HEK293 (cell line): ENCODE measurements around the gene PHYKPL.

Experiments
- CTCF ChIA-PET: fragments of 350-600 bp; formaldehyde crosslinking; extraction: SDS; loops from one replicate; lab custom pipeline; 2021; ENCODE audit warnings: antibody characterized with exemption; lab: Yijun Ruan, JAX
- POLR2A ChIA-PET: fragments of 300-600 bp; formaldehyde crosslinking; extraction: SDS; loops from one replicate; lab custom pipeline; 2020; ENCODE audit warnings: antibody characterized with exemption, inconsistent platforms; lab: Yijun Ruan, JAX
- H3K27ac ChIP-seq: fragments of 200-500 bp; sonication (Bioruptor generic); 2 replicates; pipeline ENCODE4 v1.5.1; 2014; ENCODE audit warnings: low read depth, low read length, control low read depth, inconsistent platforms; ENCODE audit errors: extremely low read depth
- H3K36me3 ChIP-seq, 2 experiments: fragments of 200-500 bp in 1 of 2; sonication (Bioruptor generic) in 1 of 2; 1 replicate in 1 of 2; 2 replicates in 1 of 2; pipeline ENCODE4 v1.5.1; 2014 to 2017; ENCODE audit warnings: inconsistent platforms in 2 of 2, low read length in 2 of 2; ENCODE audit not compliant: control insufficient read depth in 2 of 2, insufficient read depth in 1 of 2
- H3K4me1 ChIP-seq: fragments of 200-500 bp; sonication (Bioruptor generic); 2 replicates; pipeline ENCODE4 v1.5.1; 2014; ENCODE audit warnings: mild to moderate bottlenecking, low read length, inconsistent platforms; ENCODE audit not compliant: control insufficient read depth, insufficient read depth
- H3K4me3 ChIP-seq: 2 replicates; pipeline ENCODE4 v1.5.1; 2011; ENCODE audit warnings: low read depth, mild to moderate bottlenecking, control low read depth, low read length, moderate library complexity
- H3K9me3 ChIP-seq: fragments of 200-500 bp; sonication (Bioruptor generic); 2 replicates; pipeline ENCODE4 v1.5.1; 2014; ENCODE audit warnings: low read depth, low read length, inconsistent platforms; ENCODE audit not compliant: control insufficient read depth, insufficient read depth
- GLIS1 ChIP-seq: fragments of 450-650 bp; formaldehyde crosslinking; IDR thresholded peaks from 2 replicates; pipeline ENCODE4 v1.5.1; 2016; ENCODE audit warnings: missing biosample characterization, missing genetic modification characterization
- GLIS2 ChIP-seq: fragments of 450-650 bp; formaldehyde crosslinking; IDR thresholded peaks from 2 replicates; pipeline ENCODE4 v1.5.1; 2016; ENCODE audit warnings: missing biosample characterization, missing genetic modification characterization
- HOXA7 ChIP-seq: sonication (generic); formaldehyde crosslinking; IDR thresholded peaks from 2 replicates; pipeline ENCODE4 v1.8.1; 2022; ENCODE audit warnings: missing genetic modification reagents, borderline replicate concordance
- HOXC10 ChIP-seq: sonication (generic); formaldehyde crosslinking; IDR thresholded peaks from 2 replicates; pipeline ENCODE4 v1.8.1; 2023; ENCODE audit warnings: mild to moderate bottlenecking, missing genetic modification reagents
- OVOL3 ChIP-seq: fragments of 450-650 bp; formaldehyde crosslinking; IDR thresholded peaks from 2 replicates; pipeline ENCODE4 v1.5.1; 2016; ENCODE audit warnings: missing biosample characterization, missing genetic modification characterization
- PRDM10 ChIP-seq: fragments of 450-650 bp; formaldehyde crosslinking; IDR thresholded peaks from 2 replicates; pipeline ENCODE4 v1.5.1; 2016; ENCODE audit warnings: missing biosample characterization, missing genetic modification characterization
- ZBTB17 ChIP-seq: fragments of 450-650 bp; formaldehyde crosslinking; IDR thresholded peaks from 2 replicates; pipeline ENCODE4 v1.5.1; 2016; ENCODE audit warnings: missing biosample characterization, missing genetic modification characterization
- ZIC2 ChIP-seq: fragments of 450-650 bp; formaldehyde crosslinking; IDR thresholded peaks from 2 replicates; pipeline ENCODE4 v1.5.1; 2016; ENCODE audit warnings: missing biosample characterization, missing genetic modification characterization
- ZNF169 ChIP-seq: fragments of 450-650 bp; formaldehyde crosslinking; IDR thresholded peaks from 2 replicates; pipeline ENCODE4 v1.5.1; 2016; ENCODE audit warnings: missing biosample characterization, missing genetic modification characterization
- ZNF2 ChIP-seq: fragments of 450-650 bp; formaldehyde crosslinking; IDR thresholded peaks from 2 replicates; pipeline ENCODE4 v1.5.1; 2016; ENCODE audit warnings: missing biosample characterization, missing genetic modification characterization
- ZNF23 ChIP-seq: fragments of 450-650 bp; formaldehyde crosslinking; IDR thresholded peaks from 2 replicates; pipeline ENCODE4 v1.5.1; 2016; ENCODE audit warnings: missing biosample characterization, missing genetic modification characterization, borderline replicate concordance
- ZNF248 ChIP-seq: fragments of 450-650 bp; formaldehyde crosslinking; IDR thresholded peaks from 2 replicates; pipeline ENCODE4 v1.5.1; 2017; ENCODE audit warnings: missing biosample characterization, missing genetic modification characterization
- ZNF398 ChIP-seq: fragments of 450-650 bp; formaldehyde crosslinking; IDR thresholded peaks from 2 replicates; pipeline ENCODE4 v1.5.1; 2017; ENCODE audit warnings: missing biosample characterization, missing genetic modification characterization
- ZNF530 ChIP-seq: fragments of 450-650 bp; formaldehyde crosslinking; IDR thresholded peaks from 2 replicates; pipeline ENCODE4 v1.5.1; 2016; ENCODE audit warnings: low read depth, missing biosample characterization, missing genetic modification characterization
- ZNF600 ChIP-seq: fragments of 450-650 bp; formaldehyde crosslinking; IDR thresholded peaks from 2 replicates; pipeline ENCODE4 v1.5.1; 2016; ENCODE audit warnings: missing biosample characterization, missing genetic modification characterization
- ZNF624 ChIP-seq: fragments of 450-650 bp; formaldehyde crosslinking; IDR thresholded peaks from 2 replicates; pipeline ENCODE4 v1.5.1; 2017; ENCODE audit warnings: missing biosample characterization, missing genetic modification characterization
- ZNF658 ChIP-seq: fragments of 450-650 bp; formaldehyde crosslinking; IDR thresholded peaks from 2 replicates; pipeline ENCODE4; 2016; ENCODE audit warnings: missing biosample characterization, missing genetic modification characterization
- ZNF677 ChIP-seq: fragments of 450-650 bp; IDR thresholded peaks from 2 replicates; pipeline ENCODE4 v1.5.0; 2018; ENCODE audit warnings: missing biosample characterization, mild to moderate bottlenecking, missing genetic modification characterization, moderate library complexity
- ZNF701 ChIP-seq: fragments of 450-650 bp; formaldehyde crosslinking; IDR thresholded peaks from 2 replicates; pipeline ENCODE4 v1.5.1; 2016; ENCODE audit warnings: missing biosample characterization, missing genetic modification characterization
- ZNF792 ChIP-seq: fragments of 450-650 bp; formaldehyde crosslinking; IDR thresholded peaks from 2 replicates; pipeline ENCODE4 v1.5.1; 2016; ENCODE audit warnings: missing biosample characterization, missing genetic modification characterization
- ZSCAN23 ChIP-seq: fragments of 450-650 bp; formaldehyde crosslinking; IDR thresholded peaks from 2 replicates; pipeline ENCODE4 v1.5.1; 2016; ENCODE audit warnings: missing biosample characterization, missing genetic modification characterization
- TF ChIP-seq, protein P1 (sequence below): fragments of 450-650 bp; formaldehyde crosslinking; IDR thresholded peaks from 2 replicates; pipeline ENCODE4 v1.5.1; 2017; ENCODE audit warnings: missing biosample characterization, missing genetic modification characterization
- TF ChIP-seq, protein P2 (sequence below): fragments of 450-650 bp; IDR thresholded peaks from 2 replicates; pipeline ENCODE4 v1.5.1; 2018; ENCODE audit warnings: missing biosample characterization, mild to moderate bottlenecking, missing genetic modification characterization

The PHYKPL gene

GRCh38 chr5:178223828-178224335 is 8.7 kb downstream of the PHYKPL start:
- H3K4me3 ChIP-seq = no peak overlapping the region
- TF ChIP-seq, protein P1, sequence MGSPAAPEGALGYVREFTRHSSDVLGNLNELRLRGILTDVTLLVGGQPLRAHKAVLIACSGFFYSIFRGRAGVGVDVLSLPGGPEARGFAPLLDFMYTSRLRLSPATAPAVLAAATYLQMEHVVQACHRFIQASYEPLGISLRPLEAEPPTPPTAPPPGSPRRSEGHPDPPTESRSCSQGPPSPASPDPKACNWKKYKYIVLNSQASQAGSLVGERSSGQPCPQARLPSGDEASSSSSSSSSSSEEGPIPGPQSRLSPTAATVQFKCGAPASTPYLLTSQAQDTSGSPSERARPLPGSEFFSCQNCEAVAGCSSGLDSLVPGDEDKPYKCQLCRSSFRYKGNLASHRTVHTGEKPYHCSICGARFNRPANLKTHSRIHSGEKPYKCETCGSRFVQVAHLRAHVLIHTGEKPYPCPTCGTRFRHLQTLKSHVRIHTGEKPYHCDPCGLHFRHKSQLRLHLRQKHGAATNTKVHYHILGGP = no peak
- TF ChIP-seq ZBTB17 (no peak), ZNF658 (tag by site-specific recombination) (no peak), HOXC10 (CRISPR knock-in tag) (no peak), HOXA7 (CRISPR knock-in tag) (no peak), ZSCAN23 (tag by site-specific recombination) (no peak), ZNF2 (no peak), ZNF600 (tag by site-specific recombination) (no peak), OVOL3 (tag by site-specific recombination) (no peak), GLIS2 (tag by site-specific recombination) (peak; percentile 61), ZNF624 (tag by site-specific recombination) (no peak), ZNF677 (tag by site-specific recombination) (no peak), PRDM10 (peak; percentile 84), ZNF792 (tag by site-specific recombination) (no peak), ZNF701 (tag by site-specific recombination) (no peak), ZNF530 (tag by site-specific recombination) (no peak), ZNF398 (tag by site-specific recombination) (no peak), ZNF248 (tag by site-specific recombination) (no peak), GLIS1 (tag by site-specific recombination) (peak; percentile 90), ZNF169 (tag by site-specific recombination) (no peak), ZIC2 (tag by site-specific recombination) (peak; percentile 84), ZNF23 (tag by site-specific recombination) (no peak)
- TF ChIP-seq, protein P2, sequence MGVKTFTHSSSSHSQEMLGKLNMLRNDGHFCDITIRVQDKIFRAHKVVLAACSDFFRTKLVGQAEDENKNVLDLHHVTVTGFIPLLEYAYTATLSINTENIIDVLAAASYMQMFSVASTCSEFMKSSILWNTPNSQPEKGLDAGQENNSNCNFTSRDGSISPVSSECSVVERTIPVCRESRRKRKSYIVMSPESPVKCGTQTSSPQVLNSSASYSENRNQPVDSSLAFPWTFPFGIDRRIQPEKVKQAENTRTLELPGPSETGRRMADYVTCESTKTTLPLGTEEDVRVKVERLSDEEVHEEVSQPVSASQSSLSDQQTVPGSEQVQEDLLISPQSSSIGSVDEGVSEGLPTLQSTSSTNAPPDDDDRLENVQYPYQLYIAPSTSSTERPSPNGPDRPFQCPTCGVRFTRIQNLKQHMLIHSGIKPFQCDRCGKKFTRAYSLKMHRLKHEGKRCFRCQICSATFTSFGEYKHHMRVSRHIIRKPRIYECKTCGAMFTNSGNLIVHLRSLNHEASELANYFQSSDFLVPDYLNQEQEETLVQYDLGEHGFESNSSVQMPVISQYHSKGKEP = no peak
- H3K4me1 ChIP-seq = no peaks in the 10 kb centered on the region
- H3K36me3 ChIP-seq = peaks cover 24 to 84% of the 10 kb centered on the region in 2 experiments
- ChIA-PET CTCF (no interaction called here), POLR2A (interaction anchor here (0.9 to 5.1 kb wide), 2 partner anchors 9 to 20 kb away, joined by 3 to 20 read pairs; partner anchors contain the start of gene HNRNPAB)
- no peaks in the 10 kb centered on the region for H3K9me3 ChIP-seq
- H3K27ac ChIP-seq = no peak overlapping the region
